Cerebellar cortex (tissue), 1 donor: ENCODE measurements around the gene HNRNPC.

Source experiments
- DNase-seq: peaks from one replicate; pipeline ENCODE4 v3.0.0-alpha.2; 2015; ENCODE audit warnings: low spot score

HNRNPC gene

DNA sequence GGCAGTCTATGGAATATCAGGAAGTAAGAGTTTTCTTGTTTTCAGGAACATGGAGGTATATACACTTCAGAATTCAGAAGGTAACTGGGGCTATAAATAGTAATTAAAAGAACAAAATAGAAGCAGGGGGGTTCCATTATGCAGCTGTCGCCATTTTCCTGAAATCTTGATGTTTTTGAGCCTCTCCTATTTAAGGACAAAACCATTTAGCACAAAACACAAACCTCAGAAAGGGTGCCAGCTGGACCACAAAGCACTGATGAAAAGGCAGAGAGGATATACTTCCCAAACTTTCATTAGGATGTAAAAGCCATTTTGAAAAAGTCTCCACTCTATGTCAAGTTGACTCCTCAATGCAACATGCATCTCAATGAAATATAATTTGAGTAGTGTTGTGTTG, 59.2 kb downstream of the HNRNPC start:
- DNase-seq, result no peak

DNA sequence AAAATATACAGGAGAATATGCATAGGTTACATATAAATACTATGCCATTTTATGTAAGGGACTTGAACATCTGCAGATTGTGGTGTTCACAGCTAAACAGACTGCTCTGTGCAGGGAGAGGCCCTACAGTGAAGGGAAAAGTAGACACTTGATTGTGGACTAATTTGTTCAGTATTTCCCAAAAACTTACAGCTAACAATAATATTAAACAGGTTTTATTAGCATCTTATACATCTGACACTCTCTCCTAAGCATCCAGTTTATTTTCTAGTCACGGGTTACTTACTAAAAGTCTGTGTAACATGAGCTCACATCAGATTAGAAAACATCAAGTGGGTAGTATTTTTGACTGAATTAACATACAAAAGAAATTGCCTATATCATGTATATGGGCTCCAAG, 60.1 kb downstream of the HNRNPC start:
- DNase-seq, result no peak

DNA sequence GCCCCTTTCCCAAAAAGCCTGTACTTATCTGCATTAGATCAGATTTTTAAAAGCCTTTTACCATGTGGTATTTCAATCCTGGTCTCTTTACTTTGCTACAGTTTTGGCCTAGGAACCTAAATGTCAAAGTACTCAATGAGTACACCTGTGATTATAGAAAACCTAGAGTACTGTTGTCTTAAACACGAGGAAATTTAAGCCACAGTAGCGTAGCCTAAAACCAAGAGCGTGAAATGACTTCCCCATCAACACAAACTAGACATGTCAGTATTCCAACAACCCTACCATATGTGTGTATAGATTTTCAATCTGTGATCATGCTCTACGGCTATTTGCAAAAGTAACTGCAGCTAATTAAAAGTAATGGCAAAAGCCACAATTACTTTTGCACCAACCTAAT, 60.7 kb downstream of the HNRNPC start:
- DNase-seq, result no peak

DNA sequence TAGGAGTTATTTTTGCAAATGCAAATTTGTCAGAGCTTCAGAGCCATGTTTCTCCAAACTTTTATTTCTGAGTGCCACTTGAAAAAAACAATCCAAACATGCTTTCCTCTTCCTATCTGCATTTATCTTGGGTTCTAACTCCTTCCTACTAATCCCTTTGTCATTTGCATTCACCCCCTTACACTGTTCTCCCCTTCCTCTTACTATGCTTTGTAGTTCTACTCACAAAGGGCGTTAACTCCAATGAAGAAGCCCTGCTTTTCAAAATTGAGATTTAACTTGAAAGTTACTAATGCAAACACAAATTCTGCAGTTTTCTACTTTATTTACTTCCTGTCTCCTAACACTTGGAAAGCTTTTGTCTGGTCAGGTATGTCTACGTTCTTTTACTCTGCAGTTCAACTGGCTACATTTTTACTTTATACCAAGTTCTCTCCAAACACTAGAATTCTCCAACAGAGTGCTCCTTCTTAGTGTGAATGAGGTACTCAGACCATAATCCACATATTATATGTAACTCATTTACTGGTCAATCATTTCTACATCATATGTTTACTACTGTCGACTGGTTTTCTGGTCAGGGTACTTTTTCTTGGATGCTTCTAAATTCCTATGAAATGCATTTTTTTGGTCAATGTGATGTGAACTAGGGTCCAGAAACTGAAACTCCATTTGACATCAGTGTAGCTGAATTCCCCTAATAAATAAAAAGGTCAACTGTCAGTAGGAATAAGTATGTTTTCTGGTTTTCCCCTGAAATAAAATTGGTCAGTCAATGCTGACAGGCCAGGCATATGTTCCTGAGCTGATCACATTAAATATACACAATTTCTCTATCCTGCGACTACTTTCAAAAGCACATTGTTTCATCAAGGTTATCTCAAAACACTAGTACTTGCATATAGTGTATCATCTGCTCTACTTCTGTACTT, 62.2 kb downstream of the HNRNPC start:
- DNase-seq, result no peak

DNA sequence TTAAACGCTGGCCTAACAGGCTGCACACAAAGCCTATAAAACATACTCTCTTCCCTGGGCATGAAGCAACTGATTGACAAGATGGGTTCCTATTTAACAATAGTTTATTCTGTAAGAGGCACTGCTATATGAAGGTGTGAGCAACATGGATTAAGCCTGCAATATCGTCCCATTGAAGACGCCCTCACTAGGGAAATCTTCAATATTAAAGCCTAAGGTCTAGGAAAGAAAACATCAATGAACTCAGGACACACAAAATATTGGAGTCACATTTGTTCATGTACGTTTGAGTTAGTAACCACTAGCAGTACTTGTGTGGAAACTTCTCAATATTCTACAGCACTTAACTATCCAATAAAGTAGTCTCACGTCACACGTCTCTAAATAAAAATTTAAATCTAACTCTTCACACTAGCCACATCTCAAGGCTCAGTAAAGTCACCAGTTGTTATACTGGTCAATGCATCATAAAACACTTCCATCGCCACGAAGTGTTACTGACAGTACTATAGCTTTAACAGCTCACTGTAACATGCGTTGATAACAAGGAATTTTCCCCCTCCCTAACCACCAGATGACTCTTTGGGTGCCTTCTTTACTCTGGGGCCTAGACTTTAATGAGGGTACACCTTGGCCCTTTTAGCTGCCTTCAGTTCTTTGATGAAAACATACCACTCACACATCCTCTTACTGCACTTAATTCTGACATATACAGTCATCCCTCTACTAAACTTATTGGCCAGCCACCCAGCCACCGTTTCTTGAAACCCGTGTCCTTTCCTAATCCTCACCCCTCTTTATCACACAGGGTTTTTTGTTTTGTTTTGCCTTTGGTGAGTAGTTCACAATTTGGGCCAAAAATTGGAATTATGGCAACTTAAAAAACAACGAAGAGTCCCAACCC, 63.3 kb downstream of the HNRNPC start:
- no peak for DNase-seq

DNA sequence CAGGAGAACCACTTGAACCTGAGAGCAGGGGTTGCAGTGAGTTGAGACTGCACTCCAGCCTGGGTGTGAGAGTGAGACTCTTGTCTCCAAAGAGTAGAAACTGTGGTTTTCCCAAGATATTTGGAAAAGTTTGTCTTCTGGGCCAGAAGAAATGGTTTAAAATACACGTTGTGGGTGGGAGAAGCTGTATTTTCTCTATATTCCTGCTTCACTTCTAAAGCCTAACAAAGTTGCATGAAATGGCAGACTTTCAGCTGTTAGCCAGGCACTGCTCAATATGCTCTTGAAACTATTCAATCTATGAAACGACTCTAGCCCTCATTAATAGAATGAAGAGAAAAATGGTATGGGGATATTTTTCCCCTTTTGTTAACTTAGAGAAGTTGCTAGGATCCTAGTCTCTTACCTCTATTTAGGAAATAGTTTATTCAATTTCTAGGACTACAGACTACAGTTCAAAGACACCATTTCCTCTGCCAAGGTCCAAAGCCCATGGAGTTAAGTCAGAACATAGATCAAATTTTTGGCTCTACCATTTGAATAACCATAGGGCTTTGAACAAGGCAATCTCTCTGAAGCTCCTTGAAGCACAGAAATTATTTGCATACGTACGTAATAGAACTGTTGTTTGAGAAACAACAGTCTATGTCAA, 64.1 kb downstream of the HNRNPC start:
- DNase-seq, result no peak

DNA sequence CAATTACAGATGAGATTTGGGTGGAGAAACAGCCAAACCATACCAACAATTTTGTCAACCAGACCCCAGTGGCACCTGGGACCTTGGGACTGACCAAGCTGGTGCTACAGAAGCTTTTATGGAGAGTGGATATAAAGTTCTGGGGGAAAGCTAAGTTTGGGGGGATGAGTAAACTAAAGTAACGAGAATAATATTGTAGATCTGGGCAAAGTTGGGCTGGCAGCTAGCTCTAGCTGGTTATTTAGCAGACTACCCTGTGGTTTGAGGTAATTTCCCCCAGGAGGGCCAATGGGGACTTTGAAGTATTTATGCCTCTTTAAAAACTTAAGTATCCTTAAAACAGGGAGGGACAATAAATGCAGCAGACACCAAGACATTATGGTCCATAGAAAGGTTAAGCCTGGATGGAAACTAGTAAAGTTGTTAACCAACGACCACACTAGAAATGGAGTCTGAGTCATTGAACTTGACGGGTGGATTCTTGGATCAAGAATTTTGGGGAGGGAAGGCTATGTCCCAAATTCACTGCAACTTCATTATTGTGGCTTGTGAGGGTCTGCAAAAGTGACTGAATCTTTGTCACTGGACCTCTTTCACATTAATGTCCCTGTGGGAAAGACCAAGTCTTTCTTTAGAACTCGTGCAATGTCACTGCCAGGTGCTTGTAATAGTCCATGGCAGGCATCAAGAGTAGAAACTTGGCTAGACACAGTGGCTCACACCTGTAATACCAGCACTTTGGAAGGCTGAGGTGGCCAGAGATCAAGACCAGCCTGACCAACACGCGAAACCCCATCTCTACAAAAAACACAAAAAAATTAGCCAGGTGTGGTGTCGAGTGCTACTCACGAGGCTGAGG, 64.8 kb downstream of the HNRNPC start:
- DNase-seq, result no peak

DNA sequence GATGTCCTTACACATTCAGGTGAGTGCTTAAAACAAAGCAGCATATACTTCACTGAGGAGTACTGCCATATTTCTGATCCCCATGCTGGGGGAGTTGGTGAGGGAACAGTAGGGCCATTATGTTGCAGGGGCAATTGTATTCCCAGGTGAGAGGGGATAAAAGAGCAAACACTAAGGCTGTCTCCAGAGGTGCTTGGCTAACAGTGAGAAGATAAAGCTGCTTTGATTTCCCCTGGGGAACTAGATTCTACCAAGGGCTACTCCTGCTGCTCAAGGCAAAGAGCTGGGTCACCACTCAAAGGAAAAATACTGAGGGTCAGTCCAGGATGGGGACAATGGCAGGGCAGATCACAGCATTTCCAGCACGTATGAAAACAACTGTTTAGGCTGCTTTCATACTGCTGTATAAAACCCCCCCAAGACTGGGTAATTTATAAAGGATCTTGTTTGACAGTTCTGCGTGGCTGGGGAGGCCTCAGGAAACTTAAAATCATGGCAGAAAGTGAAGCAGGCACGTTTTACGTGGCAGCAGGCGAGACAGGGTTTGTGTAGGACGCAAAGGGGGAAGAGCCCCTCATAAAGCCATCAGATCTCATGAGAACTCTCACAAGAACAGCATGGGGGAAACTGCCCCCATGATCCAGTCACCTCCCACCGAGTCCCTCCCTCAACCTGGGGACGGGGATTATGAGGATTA, 65.6 kb downstream of the HNRNPC start:
- DNase-seq, result no peak

DNA sequence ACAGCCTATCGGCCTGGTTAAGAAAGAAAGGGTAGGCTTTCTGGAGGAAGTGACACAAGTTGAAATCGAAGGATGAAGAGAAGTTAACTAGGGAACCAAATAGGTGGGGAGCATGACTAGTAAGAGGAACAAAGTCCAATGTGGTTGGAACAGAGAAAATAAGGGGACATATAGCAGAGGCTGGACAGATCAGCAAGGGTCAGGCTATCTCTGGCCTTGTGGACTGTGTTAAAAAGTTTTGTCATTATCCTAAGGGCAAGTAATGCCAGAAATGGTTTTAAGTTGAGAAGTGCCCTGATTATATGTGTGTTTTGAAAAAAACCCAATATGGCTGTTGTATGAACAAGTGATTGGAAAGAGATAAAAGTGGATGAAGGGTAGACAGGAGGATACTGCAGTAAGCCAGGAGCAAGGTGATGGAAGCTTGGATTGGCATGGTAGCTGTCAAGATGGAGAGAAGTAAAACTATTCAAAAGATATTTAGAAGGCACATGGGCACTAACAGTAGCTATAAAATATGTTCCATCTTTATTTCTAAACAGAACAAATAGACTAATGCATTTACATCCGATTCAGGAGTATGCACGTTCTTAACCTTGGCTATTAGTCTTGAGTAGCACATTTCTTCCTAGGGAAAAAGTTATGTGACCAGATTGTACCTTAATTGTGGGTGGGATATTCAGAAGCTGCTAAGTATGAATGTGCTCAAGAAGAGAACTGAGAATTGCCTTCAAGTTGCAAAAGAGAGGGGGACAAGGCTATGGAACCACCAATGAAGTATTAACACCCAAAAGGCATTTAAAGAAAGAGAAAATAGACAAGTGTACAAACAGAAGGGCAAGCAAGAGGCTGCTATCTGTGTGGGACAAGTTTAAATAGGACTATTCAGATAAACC, 66.5 kb downstream of the HNRNPC start:
- peak; percentile 7 for DNase-seq

DNA sequence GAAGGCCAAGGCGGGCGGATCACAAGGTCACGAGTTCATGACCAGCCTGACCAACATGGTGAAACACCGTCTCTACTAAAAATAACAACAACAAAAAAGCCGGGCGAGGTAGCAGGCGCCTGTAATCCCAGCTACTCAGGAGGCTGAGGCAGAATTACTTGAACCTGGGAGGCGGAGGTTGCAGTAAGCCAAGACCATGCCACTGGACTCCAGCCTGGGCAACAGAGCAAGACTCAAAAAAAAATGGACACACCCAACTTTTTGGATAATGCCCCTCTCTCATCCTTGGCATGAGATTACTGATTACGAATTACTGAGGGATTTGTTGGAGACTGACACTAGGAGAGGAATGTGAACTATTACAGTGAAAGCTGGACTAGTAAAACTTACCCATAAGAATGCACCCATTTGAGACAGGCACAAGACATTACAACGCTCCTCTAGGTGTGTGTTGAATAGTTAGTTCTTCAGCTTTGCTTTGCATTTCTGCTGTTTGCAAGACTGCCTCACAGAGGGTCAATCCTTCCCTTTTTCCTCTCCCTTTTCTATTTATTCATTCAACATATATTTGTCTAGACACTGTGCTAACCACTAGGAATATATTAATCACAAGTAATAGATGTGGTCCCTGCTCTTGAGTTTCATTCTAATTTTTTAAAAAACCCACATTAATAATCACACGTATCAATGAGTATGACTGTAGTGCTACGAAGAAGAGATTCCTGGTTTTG, 67.3 kb downstream of the HNRNPC start:
- DNase-seq, result peak; percentile 8

DNA sequence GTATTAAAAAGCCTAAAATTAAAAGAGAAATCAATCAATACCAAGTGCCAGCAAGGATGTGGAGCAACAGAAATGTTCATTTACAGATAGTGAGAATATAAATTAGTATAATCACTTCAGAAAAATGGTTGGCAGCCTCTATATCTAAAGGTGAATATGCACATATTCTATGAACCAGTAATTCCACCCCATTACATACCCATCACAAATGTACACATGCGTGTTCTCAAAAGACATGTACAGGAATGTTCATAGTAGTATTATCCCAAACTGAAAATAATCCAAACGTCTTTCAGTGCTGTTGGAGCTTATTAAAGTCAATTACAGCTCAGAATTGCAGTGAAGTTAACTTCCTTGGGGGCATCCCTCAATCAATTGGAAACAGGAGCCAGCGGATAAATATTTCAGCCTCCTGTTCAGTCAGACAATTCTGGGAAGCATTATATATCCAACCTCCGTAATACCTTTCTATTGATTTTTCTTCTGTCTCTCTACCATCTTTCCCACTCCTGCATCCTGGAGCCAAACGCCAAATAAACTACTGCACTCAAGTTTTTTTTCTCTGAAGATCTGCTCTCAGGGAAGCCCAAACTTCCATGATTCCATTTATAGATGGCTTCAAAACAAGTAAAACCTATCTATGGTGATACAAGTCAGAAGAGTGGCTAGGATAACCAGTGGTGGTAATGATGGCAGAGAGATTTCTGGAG, 68.3 kb downstream of the HNRNPC start:
- no peak for DNase-seq

DNA sequence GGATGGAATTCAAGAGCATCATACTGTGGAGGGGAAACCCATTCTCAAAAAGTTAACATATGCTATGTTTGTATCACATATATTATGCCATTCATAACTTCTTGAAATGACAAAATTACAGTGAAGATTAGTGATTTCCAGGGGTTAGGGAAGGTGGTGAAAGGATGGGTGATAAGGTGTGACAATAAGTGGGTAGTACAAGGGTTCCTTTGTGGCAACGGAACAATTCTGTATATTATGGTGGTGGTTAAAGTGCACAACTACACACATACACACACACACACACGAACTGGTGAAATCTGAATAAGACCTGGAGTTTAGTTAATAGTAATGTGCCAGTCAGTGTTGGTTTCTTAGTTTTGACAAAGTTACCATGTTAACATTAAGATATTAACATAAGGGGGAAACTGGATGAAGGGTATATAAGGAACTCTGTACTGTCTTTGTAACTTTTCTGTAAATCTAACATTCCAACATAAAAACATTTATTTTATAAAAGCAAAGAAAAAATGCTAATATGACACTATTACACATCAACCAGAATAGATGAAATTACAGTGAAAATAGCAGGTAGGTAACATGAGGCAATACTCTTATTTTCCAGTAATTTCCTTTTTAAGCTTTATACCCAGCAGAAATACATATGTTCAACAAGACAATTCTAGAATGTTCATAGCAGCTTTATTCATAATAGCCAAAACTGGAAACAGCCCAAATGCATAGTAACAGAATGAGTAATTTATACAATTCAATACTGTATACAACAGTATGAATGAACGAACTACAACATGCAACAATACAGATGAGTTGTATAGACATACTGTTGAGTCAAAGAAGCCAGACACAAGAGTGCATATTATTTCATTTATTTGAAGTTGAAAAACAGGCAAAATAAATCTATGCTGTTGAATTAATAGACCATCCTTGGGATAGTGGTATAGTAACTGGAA, 69.4 kb downstream of the HNRNPC start:
- DNase-seq, result peak; percentile 0

DNA sequence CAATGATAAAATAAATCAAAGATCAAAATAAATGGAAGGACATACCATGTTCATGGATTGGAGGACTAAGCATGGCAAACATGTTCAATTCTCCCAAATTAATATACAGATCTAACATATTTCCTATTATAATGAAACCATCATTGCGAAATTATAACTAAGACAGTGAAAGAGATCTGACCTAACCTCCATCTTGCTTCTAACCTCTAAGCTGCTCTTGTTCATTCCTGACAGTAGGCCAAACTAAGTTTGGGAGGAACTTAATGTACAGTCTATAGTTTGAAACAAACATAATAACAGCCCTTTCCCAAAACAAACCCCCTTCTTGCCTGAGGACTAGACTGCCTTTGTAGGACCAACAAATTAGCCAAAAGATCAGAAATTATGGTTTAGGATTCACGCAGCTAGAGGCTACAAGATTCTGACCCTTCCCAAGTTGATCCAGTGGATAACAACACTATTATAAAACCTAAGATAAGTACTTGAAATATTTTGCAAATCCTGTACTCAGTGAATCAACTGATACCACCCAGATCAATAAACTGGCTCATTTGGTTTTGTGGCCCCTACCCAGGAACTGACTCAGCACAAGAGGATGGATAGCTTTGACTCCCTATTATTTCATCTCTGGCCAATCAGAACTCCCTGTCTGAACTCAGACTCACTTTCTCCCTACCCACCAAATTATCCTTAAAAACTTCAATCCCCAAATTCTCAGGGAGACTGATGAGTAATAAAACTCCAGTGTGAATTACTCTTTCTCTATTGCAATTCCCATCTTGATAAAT, 71.6 kb downstream of the HNRNPC start:
- no peak for DNase-seq

DNA sequence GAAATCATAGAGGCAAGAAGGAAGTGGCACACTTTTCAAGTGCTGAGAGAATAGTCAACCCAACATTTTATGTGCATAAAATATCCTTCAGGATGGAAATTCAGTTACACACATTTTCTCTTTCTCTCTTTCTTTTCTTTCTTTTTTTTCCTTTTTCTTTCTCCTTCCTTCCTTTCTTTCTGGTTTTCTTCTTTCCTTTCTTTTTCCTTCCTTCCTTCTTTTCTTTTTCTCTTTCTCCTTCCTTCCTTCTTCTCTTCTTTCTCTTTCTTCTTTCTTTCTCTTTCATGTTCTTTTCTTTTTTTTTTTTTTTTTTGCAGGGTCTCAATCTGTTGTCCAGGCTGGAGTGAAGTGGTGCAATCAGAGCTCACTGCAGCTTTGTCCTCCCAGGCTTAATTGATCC, 74.6 kb downstream of the HNRNPC start:
- no peak for DNase-seq

DNA sequence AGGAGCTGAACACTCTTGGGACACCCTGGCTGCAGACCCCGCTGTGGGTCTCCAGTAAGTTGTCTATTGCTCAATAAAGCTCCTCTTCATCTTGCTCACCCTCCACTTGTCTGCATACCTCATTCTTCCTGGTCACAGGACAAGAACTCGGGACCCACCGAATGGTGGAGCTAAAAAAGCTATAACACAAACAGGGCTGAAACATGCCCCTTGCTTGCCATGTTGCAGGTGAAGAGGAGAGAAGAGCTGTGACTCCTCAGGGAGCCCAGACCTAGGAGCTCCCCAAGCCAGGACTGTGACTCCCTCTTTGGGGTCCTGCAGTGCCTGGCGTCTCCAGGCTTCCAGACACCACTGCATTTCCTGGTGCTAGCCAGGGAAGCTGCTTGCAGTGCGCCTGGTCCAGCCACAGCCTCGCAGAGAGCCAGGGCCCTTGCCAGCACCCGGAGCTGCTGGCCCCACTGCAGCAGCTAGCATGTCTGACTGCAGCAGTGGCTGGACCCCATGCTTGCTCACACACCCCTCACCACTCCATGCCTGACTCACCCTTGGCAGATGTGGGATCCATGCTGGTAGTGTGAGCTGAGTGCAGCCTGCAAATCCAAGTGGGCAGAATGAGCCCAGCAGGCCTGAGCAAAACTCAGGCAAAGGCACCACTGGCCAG, 76.2 kb downstream of the HNRNPC start:
- no peak for DNase-seq

DNA sequence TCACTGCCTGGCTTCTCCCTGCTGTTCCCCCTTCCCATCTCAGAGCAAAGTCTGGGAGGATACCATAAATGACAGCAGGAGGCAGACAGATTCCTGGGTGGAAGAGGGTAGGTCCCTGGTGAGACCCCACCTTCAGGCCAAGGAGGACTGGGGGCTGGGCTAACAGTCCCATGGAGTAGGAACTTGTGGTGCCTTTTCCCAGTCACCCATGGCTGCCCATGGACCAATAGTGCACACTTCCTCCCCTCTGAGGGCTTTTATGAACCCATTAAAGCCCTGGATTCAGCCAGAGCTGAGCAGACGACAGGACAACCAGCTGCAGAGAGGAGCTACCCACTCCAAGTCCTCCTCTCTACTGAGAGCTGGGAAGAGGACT, 76.8 kb downstream of the HNRNPC start:
- DNase-seq, result peak; percentile 27
